LNCaP clone FGC (cell line): ENCODE results near the gene FLT4.

ENCODE experiments used
- DNase-seq: peaks from one replicate; pipeline ENCODE4 v3.0.0-alpha.2; 2011; ENCODE audit warnings: low read depth
- H3K4me3 ChIP-seq: 2 replicates; pipeline ENCODE4 v1.5.1; 2011; ENCODE audit warnings: mild to moderate bottlenecking, low read depth, low read length, control low read depth
- CTCF ChIP-seq: IDR thresholded peaks from 2 replicates; pipeline ENCODE4 v1.5.1; 2012; ENCODE audit warnings: mild to moderate bottlenecking; ENCODE audit not compliant: control insufficient read depth, insufficient read depth; ENCODE audit errors: extremely low read depth

FLT4 gene

GRCh38 chr5:180628827-180629750, 20.3 kb downstream of the FLT4 start:
- no peak for DNase-seq
- no peak for TF ChIP-seq CTCF
- no peak overlapping the region for H3K4me3 ChIP-seq

GRCh38 chr5:180628211-180628610, 21.2 kb downstream of the FLT4 start:
- no peak for TF ChIP-seq CTCF
- DNase-seq, result no peak
- H3K4me3 ChIP-seq, result no peak overlapping the region

- TF ChIP-seq CTCF, result no peak
- no peak for DNase-seq
- H3K4me3 ChIP-seq, result no peak overlapping the region
Measured at GRCh38 chr5:180627386-180628120, 21.8 kb downstream of the FLT4 start.

- TF ChIP-seq CTCF, result no peak
Measured at GRCh38 chr5:180626661-180627385, 22.6 kb downstream of the FLT4 start.

GRCh38 chr5:180625791-180626660, 23.4 kb downstream of the FLT4 start:
- DNase-seq, result no peak
- no peak overlapping the region for H3K4me3 ChIP-seq
- no peak for TF ChIP-seq CTCF

More at GRCh38 chr5:180626661-180627385, 22.6 kb downstream of the FLT4 start:
- no peak for DNase-seq
- H3K4me3 ChIP-seq, result no peak overlapping the region
